ENCODE measurements around the gene KRT84. TPM values are rescaled to one million over a fixed set of nuclear protein-coding genes. Genes with fewer than 3 reads are reported as not detected.

Gene KRT84
- total and polyA plus RNA-seq, 2 of the 4 experiments (the other 2 are of a cell fraction) = not detected

- Histone ChIP-seq H2BK20ac (ENCODE audit: low read depth, low read length) (no peak overlapping the region), H3K9ac (ENCODE audit: low read depth, low read length) (no peak overlapping the region), H3K9me1 (ENCODE audit: insufficient read depth, low read length) (no peaks in the 10 kb centered on the region), H4K5ac (ENCODE audit: low read depth, low read length) (no peak overlapping the region), H3K9me3 (ENCODE audit: control insufficient read depth, insufficient read depth, low read length) (no peaks in the 10 kb centered on the region), H2BK120ac (ENCODE audit: low read depth, low read length) (no peak overlapping the region), H4K91ac (ENCODE audit: insufficient read depth, low read depth, low read length) (no peak overlapping the region), H3K36me3 (ENCODE audit: control insufficient read depth, insufficient read depth, low read length) (no peaks in the 10 kb centered on the region), H3K23ac (ENCODE audit: low read depth, low read length) (no peak overlapping the region), H3K4ac (ENCODE audit: low read depth, low read length) (no peak overlapping the region), H2BK5ac (ENCODE audit: low read depth, low read length, poor library complexity, severe bottlenecking) (no peak overlapping the region), H3K27me3 (ENCODE audit: control insufficient read depth, insufficient read depth, low read length) (peaks cover 49% of the 10 kb centered on the region), H4K8ac (ENCODE audit: low read depth in 2 of 2, low read length in 2 of 2) (no peak overlapping the region), H3K4me1 (ENCODE audit: control insufficient read depth, insufficient read depth, low read length) (no peaks in the 10 kb centered on the region), H2AFZ (replicated peaks; ENCODE audit: low read length, poor library complexity) (no peak overlapping the region), H2AK5ac (ENCODE audit: low read depth, low read length) (no peak overlapping the region), H4K20me1 (ENCODE audit: insufficient read depth, low read length) (no peaks in the 10 kb centered on the region), H2AK9ac (replicated peaks; ENCODE audit: low read depth, low read length, poor library complexity) (no peak overlapping the region), H2BK15ac (ENCODE audit: low read depth, low read length) (no peak overlapping the region), H3K27ac (ENCODE audit: insufficient read depth, low read length) (no peak overlapping the region), H3K4me3 (ENCODE audit: insufficient read depth, low read depth, low read length) (no peak overlapping the region), H3K18ac (ENCODE audit: low read depth, low read length) (no peak overlapping the region), H3K56ac (ENCODE audit: extremely low read depth, insufficient read depth, low read length) (no peak overlapping the region), H3K14ac (replicated peaks; ENCODE audit: low read depth, low read length) (no peak overlapping the region), H3K4me2 (ENCODE audit: low read depth, low read length) (no peak overlapping the region), H3K79me1 (ENCODE audit: low read depth in 1 of 2, low read length in 2 of 2) (no peaks in the 10 kb centered on the region)
- no CpG with 5 or more reads among the region's 7 CpGs for WGBS, 2 experiments (ENCODE audit: extremely low coverage in 2 of 2, insufficient read length in 1 of 2)
- POLR2A ChIA-PET (ENCODE audit: unreplicated experiment) = no interaction called here
- no TSS peak for BruUV-seq (replicated peaks)
- ATAC-seq (ENCODE audit: low read depth) (no peak), DNase-seq (no peak)
- in situ Hi-C loops (cut with MboI; ENCODE audit: low sequenced_read_pairs) = no loop called here
- intact Hi-C loops (cut with micrococcal nuclease) = loop anchor here (5.0 kb wide), 1 partner anchor 480 kb away; no protein-coding TSS in a partner anchor
- CTCF ChIA-PET = interaction anchor here (1.0 kb wide), 1 partner anchor 489 kb away, joined by 3 read pairs; no protein-coding TSS in a partner anchor
- dilution Hi-C loops (cut with HindIII; ENCODE audit: low sequenced_read_pairs, unreplicated experiment) = no loop called here
- no peak for TF ChIP-seq RFX5 (IDR thresholded peaks at IDR 0.05; ENCODE audit: low read depth, low read length)
- TF ChIP-seq MAZ (IDR thresholded peaks at IDR 0.05; ENCODE audit: borderline replicate concordance, low read depth, low read length) = no peak
- TF ChIP-seq CTCF (conservative IDR thresholded peaks at IDR 0.05; ENCODE audit: low read depth, low read length) = no peak
- no peak for TF ChIP-seq CHD1 (IDR thresholded peaks at IDR 0.05; ENCODE audit: low read depth, low read length)
- TF ChIP-seq NFE2L2 (IDR thresholded peaks at IDR 0.05; ENCODE audit: low read depth, low read length) = no peak
- no peak for TF ChIP-seq BHLHE40 (IDR thresholded peaks at IDR 0.05; ENCODE audit: low read depth, low read length)
- no peak for TF ChIP-seq CEBPB (IDR thresholded peaks at IDR 0.05; ENCODE audit: low read depth, low read length)
- no peak for TF ChIP-seq ELK1 (IDR thresholded peaks at IDR 0.05; ENCODE audit: borderline replicate concordance, low read depth, low read length)
- no peak for TF ChIP-seq RAD21 (IDR thresholded peaks at IDR 0.05; ENCODE audit: low read length)
- TF ChIP-seq FOS (IDR thresholded peaks at IDR 0.05; ENCODE audit: low read depth, low read length) = no peak
- TF ChIP-seq MAFK (IDR thresholded peaks at IDR 0.05; ENCODE audit: low read depth, low read length) = no peak
- TF ChIP-seq POLR2A (IDR thresholded peaks at IDR 0.05; ENCODE audit: low read depth, low read length) = no peak
- no peak for TF ChIP-seq SMC3 (IDR thresholded peaks at IDR 0.05; ENCODE audit: low read depth, low read length)
- no peak for TF ChIP-seq RCOR1 (IDR thresholded peaks at IDR 0.05; ENCODE audit: insufficient replicate concordance, low read length)
- no peak for TF ChIP-seq MXI1 (IDR thresholded peaks at IDR 0.05; ENCODE audit: borderline replicate concordance, low read depth, low read length)
- TF ChIP-seq USF2 (IDR thresholded peaks at IDR 0.05; ENCODE audit: low read depth, low read length) = no peak
These were observed 7.1 kb upstream of the KRT84 start for GRCh38 chr12:52392465-52393007.
